Measurements from ENCODE around the gene HS3ST6.
"Not testable (repeated sequence)": the region's sequence is repeated elsewhere in the genome, so short reads cannot be mapped to it uniquely, and the experiment has no call there.

GRCh38 chr16:1881172-1881571, 37.0 kb downstream of the HS3ST6 start:
- not testable (repeated sequence) for TF ChIP-seq CTCF, POLR2A (IDR thresholded peaks at IDR 0.05)

Data from thyroid gland (tissue), 4 donors.